Measurements from ENCODE around the gene SULT2A1.

DNA sequence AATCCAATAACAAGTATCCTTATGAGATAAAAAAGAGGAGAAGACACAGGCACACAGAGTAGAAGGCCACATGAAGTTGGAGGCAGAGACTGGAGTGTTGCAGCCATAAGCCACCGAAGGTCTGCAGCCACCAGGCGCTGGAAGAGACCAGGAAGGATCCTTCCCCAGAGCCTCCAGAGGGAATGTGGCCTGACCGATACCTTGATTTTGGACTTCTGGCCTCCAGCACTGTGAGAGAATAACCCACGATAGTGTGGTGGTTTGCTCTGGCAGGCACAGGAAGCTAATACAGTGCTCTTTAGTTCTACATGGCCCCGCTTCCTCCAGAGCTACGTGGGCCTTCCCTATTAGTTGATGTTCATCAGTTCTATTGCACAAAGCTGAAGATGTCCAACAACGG, 15.3 kb upstream of the SULT2A1 start:
- TF ChIP-seq, protein P1, sequence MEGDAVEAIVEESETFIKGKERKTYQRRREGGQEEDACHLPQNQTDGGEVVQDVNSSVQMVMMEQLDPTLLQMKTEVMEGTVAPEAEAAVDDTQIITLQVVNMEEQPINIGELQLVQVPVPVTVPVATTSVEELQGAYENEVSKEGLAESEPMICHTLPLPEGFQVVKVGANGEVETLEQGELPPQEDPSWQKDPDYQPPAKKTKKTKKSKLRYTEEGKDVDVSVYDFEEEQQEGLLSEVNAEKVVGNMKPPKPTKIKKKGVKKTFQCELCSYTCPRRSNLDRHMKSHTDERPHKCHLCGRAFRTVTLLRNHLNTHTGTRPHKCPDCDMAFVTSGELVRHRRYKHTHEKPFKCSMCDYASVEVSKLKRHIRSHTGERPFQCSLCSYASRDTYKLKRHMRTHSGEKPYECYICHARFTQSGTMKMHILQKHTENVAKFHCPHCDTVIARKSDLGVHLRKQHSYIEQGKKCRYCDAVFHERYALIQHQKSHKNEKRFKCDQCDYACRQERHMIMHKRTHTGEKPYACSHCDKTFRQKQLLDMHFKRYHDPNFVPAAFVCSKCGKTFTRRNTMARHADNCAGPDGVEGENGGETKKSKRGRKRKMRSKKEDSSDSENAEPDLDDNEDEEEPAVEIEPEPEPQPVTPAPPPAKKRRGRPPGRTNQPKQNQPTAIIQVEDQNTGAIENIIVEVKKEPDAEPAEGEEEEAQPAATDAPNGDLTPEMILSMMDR (optimal IDR thresholded peaks at IDR 0.05 in 1 of 3, IDR thresholded peaks at IDR 0.05 in 1 of 3, conservative IDR thresholded peaks at IDR 0.05 in 1 of 3; ENCODE audit: extremely low read depth in 1 of 3, insufficient read depth in 2 of 3, low read length in 3 of 3) = no peak
- no peak for TF ChIP-seq EZH2 (IDR thresholded peaks at IDR 0.05; ENCODE audit: low read length)
